Measurements from ENCODE around the gene OR2D2.

The OR2D2 gene

GRCh38 chr11:6926208-6927029 is 34.1 kb upstream of the OR2D2 start, which contains the start of gene ZNF215:
Gene ZNF215 (plus strand): TSS chr11:6926426. CDS start chr11:6932273, 5,847 bp downstream.
- Histone ChIP-seq H3K27me3 (ENCODE audit: insufficient read depth, low read depth, severe bottlenecking) (no peaks in the 10 kb centered on the region), H3K9me3 (ENCODE audit: severe bottlenecking) (no peaks in the 10 kb centered on the region), H3K4me3 (ENCODE audit: low read depth, low read length) (peak within 1 kb of the TSS; percentile 58), H3K36me3 (no peaks in the 10 kb centered on the region), H3K27ac (peak within 1 kb of the TSS; percentile 83)
- no peak for TF ChIP-seq CTCF (IDR thresholded peaks at IDR 0.05; ENCODE audit: low read depth, low read length)
- DNase-seq: peak; percentile 91

- Histone ChIP-seq H3K27me3 (ENCODE audit: insufficient read depth, low read depth, severe bottlenecking) (no peaks in the 10 kb centered on the region), H3K4me3 (ENCODE audit: low read depth, low read length) (peak overlapping the region; percentile 58), H3K36me3 (no peaks in the 10 kb centered on the region), H3K27ac (peak overlapping the region; percentile 21; the same call in 1 of the 2 replicates), H3K9me3 (ENCODE audit: severe bottlenecking) (no peaks in the 10 kb centered on the region)
- TF ChIP-seq CTCF (IDR thresholded peaks at IDR 0.05; ENCODE audit: low read depth, low read length): no peak
- DNase-seq: peak; percentile 41
Observed at GRCh38 chr11:6925636-6926207, 33.4 kb upstream of the OR2D2 start.

GRCh38 chr11:6925007-6925577 is 32.8 kb upstream of the OR2D2 start:
- H3K27ac ChIP-seq: no peak overlapping the region
- TF ChIP-seq CTCF (IDR thresholded peaks at IDR 0.05; ENCODE audit: low read depth, low read length): no peak
- DNase-seq: no peak
- no peaks in the 10 kb centered on the region for H3K36me3 ChIP-seq
- H3K27me3 ChIP-seq (ENCODE audit: insufficient read depth, low read depth, severe bottlenecking): no peaks in the 10 kb centered on the region
- H3K4me3 ChIP-seq (ENCODE audit: low read depth, low read length): no peak overlapping the region
- no peaks in the 10 kb centered on the region for H3K9me3 ChIP-seq (ENCODE audit: severe bottlenecking)

GRCh38 chr11:6920702-6921101 is 28.4 kb upstream of the OR2D2 start, which contains the start of gene OR2D3:
Gene OR2D3 (plus strand): TSS chr11:6921002. CDS start chr11:6921002, 0 bp downstream.
- H3K4me3 ChIP-seq (ENCODE audit: low read depth, low read length): no peak within 1 kb of the TSS
- DNase-seq: no peak
- no peaks in the 10 kb centered on the region for H3K27me3 ChIP-seq (ENCODE audit: insufficient read depth, low read depth, severe bottlenecking)
- peaks cover 5% of the 10 kb centered on the region for H3K9me3 ChIP-seq (ENCODE audit: severe bottlenecking)
- H3K27ac ChIP-seq: no peak within 1 kb of the TSS
- no peak for TF ChIP-seq CTCF (IDR thresholded peaks at IDR 0.05; ENCODE audit: low read depth, low read length)
- H3K36me3 ChIP-seq: no peaks in the 10 kb centered on the region

GRCh38 chr11:6919698-6920097 is 27.4 kb upstream of the OR2D2 start:
- peaks cover 5% of the 10 kb centered on the region for H3K9me3 ChIP-seq (ENCODE audit: severe bottlenecking)
- no peak for TF ChIP-seq CTCF (IDR thresholded peaks at IDR 0.05; ENCODE audit: low read depth, low read length)
- DNase-seq: no peak

More at GRCh38 chr11:6919698-6920097, 27.4 kb upstream of the OR2D2 start:
- Histone ChIP-seq H3K27ac (no peak overlapping the region), H3K36me3 (no peaks in the 10 kb centered on the region), H3K27me3 (ENCODE audit: insufficient read depth, low read depth, severe bottlenecking) (no peaks in the 10 kb centered on the region), H3K4me3 (ENCODE audit: low read depth, low read length) (no peak overlapping the region)

All from WERI-Rb-1 (cell line).